H1 (cell line): ENCODE measurements around the gene ECEL1. TPM values are rescaled to one million over a fixed set of nuclear protein-coding genes. Genes with fewer than 3 reads are reported as not detected.

Experiments
- CTCF ChIA-PET: fragments of 300-600 bp; sonication (Branson Sonifier 250); formaldehyde crosslinking; loops from one replicate; lab custom pipeline; 2021; ENCODE audit not compliant: partially characterized antibody; lab: Charles Lee
- POLR2A ChIA-PET: fragments of 300-600 bp; sonication (Branson Sonifier 250); formaldehyde crosslinking; loops from one replicate; lab custom pipeline; 2021; ENCODE audit warnings: inconsistent platforms; ENCODE audit not compliant: partially characterized antibody; lab: Charles Lee
- DNase-seq, 2 experiments: peaks; one replicate each; pipeline versions ENCODE4 v3.0.0 to v3.0.0-alpha.2; 2010 to 2022; ENCODE audit warnings: low spot score in 2 of 2, low read depth in 1 of 2, mixed read lengths in 1 of 2
- FAIRE-seq: peaks from 2 replicates; lab custom pipeline; 2011; peaks lifted over from hg19 to GRCh38; lab: Jason Lieb, UNC
- H2AFZ ChIP-seq: 2 replicates; pipeline ENCODE4 v1.8.1; 2012; ENCODE audit warnings: low read length, inconsistent platforms
- H2AK5ac ChIP-seq: 2 replicates; pipeline ENCODE4 v1.6.1; 2013; ENCODE audit warnings: low read depth, low read length
- H2BK120ac ChIP-seq: replicated peaks from 2 replicates; pipeline ENCODE3; 2013; ENCODE audit warnings: low read depth, low read length, inconsistent platforms
- H2BK12ac ChIP-seq: 2 replicates; pipeline ENCODE4 v1.6.1; 2013; ENCODE audit warnings: low read depth, low read length
- H2BK15ac ChIP-seq: 2 replicates; pipeline ENCODE4 v1.6.1; 2013; ENCODE audit warnings: low read length
- H2BK20ac ChIP-seq: 2 replicates; pipeline ENCODE4 v1.6.1; 2013; ENCODE audit warnings: low read length
- H2BK5ac ChIP-seq: 2 replicates; pipeline ENCODE4 v1.6.1; 2013; ENCODE audit warnings: low read depth, low read length
- H3K14ac ChIP-seq: 2 replicates; pipeline ENCODE4 v1.6.1; 2013; ENCODE audit warnings: inconsistent platforms; ENCODE audit not compliant: insufficient read length
- H3K18ac ChIP-seq: 2 replicates; pipeline ENCODE4 v1.6.1; 2013; ENCODE audit warnings: low read length; ENCODE audit errors: extremely low read depth
- H3K23ac ChIP-seq: 2 replicates; pipeline ENCODE4 v1.6.1; 2013; ENCODE audit warnings: inconsistent platforms; ENCODE audit not compliant: insufficient read length
- H3K23me2 ChIP-seq: 2 replicates; pipeline ENCODE4 v1.6.1; 2013; ENCODE audit warnings: low read depth, low read length
- H3K27ac ChIP-seq: 2 replicates; pipeline ENCODE4 v1.6.1; 2011; ENCODE audit warnings: low read depth, low read length, inconsistent platforms
- H3K27me3 ChIP-seq, 4 experiments: replicated peaks in 1 of 4; 1 replicate in 1 of 4; 2 replicates in 3 of 4; pipeline versions ENCODE4 v1.6.1 to v1.8.1; 2011 to 2013; ENCODE audit warnings: low read length in 3 of 4, mild to moderate bottlenecking in 3 of 4, inconsistent platforms in 2 of 4, mixed read lengths in 2 of 4, moderate library complexity in 1 of 4; ENCODE audit not compliant: control insufficient read depth in 3 of 4, insufficient read depth in 3 of 4; ENCODE audit errors: extremely low read depth in 1 of 4
- H3K36me3 ChIP-seq, 4 experiments: 2 replicates each; pipeline versions ENCODE4 v1.6.1 to v1.8.1; 2011 to 2013; ENCODE audit warnings: mild to moderate bottlenecking in 4 of 4, low read length in 3 of 4, moderate library complexity in 2 of 4, control low read depth in 1 of 4, inconsistent platforms in 1 of 4; ENCODE audit not compliant: insufficient read depth in 4 of 4, control insufficient read depth in 2 of 4
- H3K4ac ChIP-seq: replicated peaks from 2 replicates; pipeline ENCODE3; 2013; ENCODE audit warnings: low read length, low read depth, mixed read lengths, inconsistent platforms; ENCODE audit not compliant: insufficient read length
- H3K4me1 ChIP-seq, 4 experiments: replicated peaks in 1 of 4; 1 replicate in 1 of 4; 2 replicates in 3 of 4; pipeline versions ENCODE4 v1.6.1 to v1.8.1; 2011 to 2013; ENCODE audit warnings: low read length in 3 of 4, inconsistent platforms in 2 of 4, mixed read lengths in 1 of 4; ENCODE audit not compliant: insufficient read depth in 4 of 4, control insufficient read depth in 3 of 4
- H3K4me2 ChIP-seq, 2 experiments: 2 replicates each; pipeline versions ENCODE4 v1.6.1 to v1.8.1; 2011 to 2013; ENCODE audit warnings: low read depth in 2 of 2, low read length in 2 of 2, control low read depth in 1 of 2, inconsistent platforms in 1 of 2, mild to moderate bottlenecking in 1 of 2; ENCODE audit not compliant: insufficient read depth in 1 of 2
- H3K4me3 ChIP-seq, 4 experiments: fragments of 200-600, 300-600 bp in 1 of 4; sonication (generic), shearing (Covaris generic), sonication (Bioruptor Twin) in 1 of 4; 2 replicates each; pipeline versions ENCODE4 v1.5.1 to v1.8.1; 2011 to 2016; ENCODE audit warnings: low read length in 4 of 4, low read depth in 3 of 4, control low read depth in 2 of 4, inconsistent platforms in 2 of 4, mild to moderate bottlenecking in 2 of 4, mixed read lengths in 1 of 4, moderate library complexity in 1 of 4; ENCODE audit not compliant: insufficient read depth in 2 of 4; ENCODE audit errors: extremely low read depth in 1 of 4
- H3K56ac ChIP-seq: replicated peaks from 2 replicates; pipeline ENCODE3; 2013; ENCODE audit warnings: low read depth, mild to moderate bottlenecking, mixed read lengths, low read length, inconsistent platforms; ENCODE audit not compliant: insufficient read length
- H3K79me1 ChIP-seq: 2 replicates; pipeline ENCODE4 v1.6.1; 2013; ENCODE audit warnings: low read depth, low read length, control low read depth
- H3K79me2 ChIP-seq, 2 experiments: 2 replicates each; pipeline versions ENCODE4 v1.6.1 to v1.8.1; 2012 to 2013; ENCODE audit warnings: low read length in 2 of 2, mild to moderate bottlenecking in 2 of 2, inconsistent platforms in 1 of 2; ENCODE audit not compliant: insufficient read depth in 2 of 2, control insufficient read depth in 1 of 2
- H3K9ac ChIP-seq, 4 experiments: replicated peaks in 1 of 4; 1 replicate in 1 of 4; 2 replicates in 3 of 4; pipeline versions ENCODE4 v1.6.1 to v1.8.1; 2011 to 2013; ENCODE audit warnings: low read depth in 3 of 4, low read length in 3 of 4, control low read depth in 2 of 4, mild to moderate bottlenecking in 2 of 4, moderate library complexity in 2 of 4, inconsistent platforms in 1 of 4; ENCODE audit errors: extremely low read depth in 1 of 4
- H3K9me3 ChIP-seq, 2 experiments: 2 replicates each; pipeline versions ENCODE4 v1.6.1 to v1.8.1; 2012 to 2013; ENCODE audit warnings: mild to moderate bottlenecking in 2 of 2, moderate library complexity in 2 of 2, control low read depth in 1 of 2, inconsistent platforms in 1 of 2, low read depth in 1 of 2, low read length in 1 of 2, mixed read lengths in 1 of 2; ENCODE audit not compliant: insufficient read depth in 2 of 2
- H4K20me1 ChIP-seq, 2 experiments: replicated peaks in 1 of 2; 2 replicates each; pipeline versions ENCODE3 to v1.8.1; 2011 to 2013; ENCODE audit warnings: inconsistent platforms in 2 of 2, low read length in 2 of 2, mild to moderate bottlenecking in 1 of 2; ENCODE audit not compliant: insufficient read depth in 2 of 2, control insufficient read depth in 1 of 2
- H4K5ac ChIP-seq: 2 replicates; pipeline ENCODE4 v1.6.1; 2013; ENCODE audit warnings: low read length, low read depth, mixed read lengths, inconsistent platforms; ENCODE audit not compliant: insufficient read length
- H4K8ac ChIP-seq: 2 replicates; pipeline ENCODE4 v1.8.0; 2013; ENCODE audit warnings: mild to moderate bottlenecking, moderate library complexity, low read length, inconsistent platforms; ENCODE audit not compliant: insufficient read depth; ENCODE audit errors: extremely low read depth
- H4K91ac ChIP-seq: replicated peaks from 2 replicates; pipeline ENCODE3; 2013; ENCODE audit warnings: low read length, mixed read lengths, inconsistent platforms; ENCODE audit not compliant: insufficient read length
- ASH2L ChIP-seq: fragments of 200-600, 300-600 bp; sonication (generic); IDR thresholded peaks from one replicate; pipeline ENCODE4 v1.7.1; 2017; ENCODE audit warnings: low read length
- BRCA1 ChIP-seq: IDR thresholded peaks from 2 replicates; pipeline ENCODE4 v1.6.1; 2012; ENCODE audit warnings: low read depth, low read length, improper control_type of control experiment
- CTBP2 ChIP-seq: IDR thresholded peaks from 2 replicates; pipeline ENCODE4 v1.7.0; 2011; ENCODE audit warnings: borderline replicate concordance, mild to moderate bottlenecking, moderate library complexity, mixed read lengths, low read length; ENCODE audit not compliant: insufficient read depth, insufficient read length
- PHF8 ChIP-seq: fragments of 200-600 bp; sonication (generic); conservative IDR thresholded peaks from 2 replicates; pipeline ENCODE4 v1.7.1; 2012; ENCODE audit warnings: low read depth, mild to moderate bottlenecking, inconsistent platforms, low read length, moderate library complexity
- SIN3A ChIP-seq, 2 experiments: IDR thresholded peaks in 1 of 2; conservative IDR thresholded peaks in 1 of 2; 2 replicates each; pipeline ENCODE4 v1.6.1; 2011 to 2012; ENCODE audit warnings: low read length in 2 of 2, improper control_type of control experiment in 1 of 2, low read depth in 1 of 2, mild to moderate bottlenecking in 1 of 2
- SP1 ChIP-seq: IDR thresholded peaks from 2 replicates; pipeline ENCODE4 v1.6.1; 2011; ENCODE audit warnings: low read depth, low read length
- TEAD4 ChIP-seq: IDR thresholded peaks from 2 replicates; pipeline ENCODE4 v1.6.1; 2012; ENCODE audit warnings: low read depth, low read length, inconsistent platforms, mixed read lengths
- ZNF274 ChIP-seq: IDR thresholded peaks from 2 replicates; pipeline ENCODE4 v1.7.0; 2012; ENCODE audit warnings: low read length, borderline replicate concordance; ENCODE audit errors: extremely low read depth
- WGBS, 2 experiments: shearing (Covaris generic) in 1 of 2; methylation state at CpG; one replicate each; pipeline versions ENCODE4 v1.1.6 to v1.1.7; 2013 to 2015; ENCODE audit warnings: low lambda C conversion rate in 2 of 2, mixed read lengths in 2 of 2, inconsistent platforms in 1 of 2, low coverage in 1 of 2, missing lambda C conversion rate in 1 of 2; ENCODE audit not compliant: insufficient replicate concordance in 2 of 2, insufficient coverage in 1 of 2, insufficient read length in 1 of 2; ENCODE audit errors: extremely low coverage in 1 of 2, missing lambda C conversion rate in 1 of 2; 5-methylcytosine and 5-hydroxymethylcytosine counted together
- polyA plus RNA-seq, 7 experiments: library from polyadenylated mRNA; depleted of rRNA in 3 of 7; stranded (reverse) in 5 of 7; unstranded in 2 of 7; fragments of >200 nt in 5 of 7; fragments of 200-250 nt in 2 of 7; gene quantifications; 1 replicate in 5 of 7; 2 replicates in 1 of 7; 4 replicates in 1 of 7; pipeline versions ENCODE4 v1.2.1 to v1.2.3, GENCODE V29; 2011 to 2013; ENCODE audit warnings: missing spikeins in 2 of 7, mixed read lengths in 2 of 7
- total RNA-seq: library from RNA; stranded (reverse); fragmentation: NEBNext Ultra II Directional; extraction: Animal tissue kit (Norgen Biotek cat#: 25700); gene quantifications from 2 replicates; pipeline ENCODE4 v1.2.1, GENCODE V29; 2021

The ECEL1 gene
- total and polyA plus RNA-seq, 2 of the 8 experiments (the other 6 are each of a cell fraction or from before 2014, with no cell fraction given) = 7.7 to 20.2 TPM

GRCh38 chr2:232520489-232520888 lies 32.9 kb upstream of the ECEL1 start:
- Histone ChIP-seq H2BK20ac (no peak overlapping the region), H3K14ac (no peak overlapping the region), H2BK5ac (no peak overlapping the region), H4K20me1 (peaks cover 3 to 4% of the 10 kb centered on the region in 2 experiments), H2BK15ac (no peak overlapping the region), H2BK120ac (no peak overlapping the region), H3K27me3 (peaks cover 19 to 43% (median 37%) of the 10 kb centered on the region in 4 experiments), H2AFZ (no peak overlapping the region), H4K91ac (no peak overlapping the region), H3K23me2 (peaks cover 10% of the 10 kb centered on the region; the same call in 1 of the 2 replicates), H3K4me3 (no peak overlapping the region), H3K4me1 (peaks cover 0 to 22% (median 7%) of the 10 kb centered on the region in 4 experiments; a peak in 5 of 7 replicates), H3K36me3 (no peaks in the 10 kb centered on the region), H3K9me3 (no peaks in the 10 kb centered on the region), H3K18ac (no peak overlapping the region), H3K79me1 (no peaks in the 10 kb centered on the region), H4K8ac (no peak overlapping the region), H4K5ac (no peak overlapping the region), H3K79me2 (no peaks in the 10 kb centered on the region), H3K56ac (no peak overlapping the region), H3K4ac (no peak overlapping the region), H3K4me2 (no peak overlapping the region), H3K9ac (no peak overlapping the region), H2BK12ac (no peak overlapping the region), H3K23ac (no peak overlapping the region), H3K27ac (no peak overlapping the region), H2AK5ac (no peak overlapping the region)
- no peak for DNase-seq
- WGBS, 2 experiments = 84% methylated on average over 13 of the region's 15 CpGs; no CpG with 5 or more reads in 1 of the 2 experiments
- CTCF ChIA-PET = interaction anchor here (0.7 to 10.6 kb wide), 30 partner anchors 11 to 194 kb away, joined by 3 to 176 read pairs (median 6); partner anchors contain the start of gene CHRNG
- POLR2A ChIA-PET = interaction anchor here (0.5 to 1.7 kb wide), 4 partner anchors 12 to 129 kb away, joined by 3 to 5 read pairs (median 4); partner anchors contain the start of genes EIF4E2 and TIGD1
- FAIRE-seq = no peak
- no peak for TF ChIP-seq SIN3A (conservative IDR thresholded peaks at IDR 0.05 in 1 of 2, IDR thresholded peaks at IDR 0.05 in 1 of 2; ENCODE audit: low read depth in 1 of 2, low read length in 2 of 2)
- TF ChIP-seq SP1 = peak; percentile 31; the same call in 1 of the 2 replicates
- no peak for TF ChIP-seq PHF8
- no peak for TF ChIP-seq ZNF274
- no peak for TF ChIP-seq ASH2L
- TF ChIP-seq CTBP2 = no peak
- TF ChIP-seq BRCA1 = no peak
- no peak for TF ChIP-seq TEAD4
